Rectal smooth muscle tissue (tissue), 1 donor: Measurements from ENCODE around the gene SHISAL2A.
A peak's percentile ranks its signal among the peaks of the same experiment; 100 is the strongest.

Experiments used
- H3K27ac ChIP-seq: one replicate; pipeline ENCODE4 v1.7.0; 2013; ENCODE audit warnings: low read depth, low read length, inconsistent platforms
- H3K27me3 ChIP-seq: one replicate; pipeline ENCODE4 v1.7.0; 2013; ENCODE audit warnings: low read length; ENCODE audit not compliant: control insufficient read depth, insufficient read depth
- H3K36me3 ChIP-seq: one replicate; pipeline ENCODE4 v1.7.0; 2013; ENCODE audit warnings: low read length; ENCODE audit not compliant: control insufficient read depth, insufficient read depth
- H3K4me1 ChIP-seq: one replicate; pipeline ENCODE4 v1.7.0; 2013; ENCODE audit warnings: low read length; ENCODE audit not compliant: control insufficient read depth, insufficient read depth
- H3K4me3 ChIP-seq: one replicate; pipeline ENCODE4 v1.7.0; 2013; ENCODE audit warnings: low read length
- H3K9ac ChIP-seq: one replicate; pipeline ENCODE4 v1.7.0; 2013; ENCODE audit warnings: low read length

Gene SHISAL2A

DNA sequence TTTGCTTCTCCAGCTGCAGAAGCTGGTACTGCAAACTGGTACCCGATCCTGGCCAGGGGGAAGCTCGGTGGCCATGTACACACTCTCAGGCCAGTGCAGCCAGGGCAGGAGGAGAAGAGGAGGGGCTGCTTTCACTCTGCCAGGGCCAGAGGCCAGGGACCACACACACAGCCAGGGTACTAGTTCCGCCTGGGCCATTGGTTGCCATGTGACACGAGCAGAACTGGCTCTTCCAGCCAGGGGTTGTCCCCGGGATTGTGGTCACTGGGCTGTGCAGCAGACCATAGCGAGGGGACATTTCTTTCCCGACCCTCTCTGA lies 3.7 kb upstream of the SHISAL2A start:
- no peak overlapping the region for H3K4me3 ChIP-seq
- H3K27ac ChIP-seq: no peak overlapping the region
- peaks cover 8% of the 10 kb centered on the region for H3K27me3 ChIP-seq
- no peaks in the 10 kb centered on the region for H3K36me3 ChIP-seq
- H3K9ac ChIP-seq: no peak overlapping the region
- no peaks in the 10 kb centered on the region for H3K4me1 ChIP-seq

DNA sequence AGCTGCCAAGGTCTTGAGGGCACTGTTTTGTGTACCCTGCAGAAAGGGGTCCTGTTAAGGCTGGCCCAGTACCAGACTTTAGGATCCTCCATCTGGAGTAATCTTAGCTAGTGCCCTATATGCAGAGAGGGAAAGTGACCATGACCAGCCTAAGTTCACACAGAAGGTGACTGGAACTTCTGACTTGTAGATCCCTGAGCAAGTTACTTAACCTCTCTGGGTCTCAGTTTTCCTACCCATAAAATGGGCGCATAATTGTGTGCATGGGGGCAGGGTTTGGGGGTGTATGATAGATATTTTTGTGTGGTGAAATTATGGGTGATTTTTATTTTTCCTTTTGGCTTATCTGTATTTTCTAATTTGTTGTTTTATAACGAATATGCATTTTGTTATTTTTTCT lies 3.3 kb upstream of the SHISAL2A start:
- H3K4me3 ChIP-seq: no peak overlapping the region
- no peaks in the 10 kb centered on the region for H3K4me1 ChIP-seq
- no peak overlapping the region for H3K27ac ChIP-seq
- H3K36me3 ChIP-seq: no peaks in the 10 kb centered on the region
- H3K27me3 ChIP-seq: peaks cover 8% of the 10 kb centered on the region
- no peak overlapping the region for H3K9ac ChIP-seq

DNA sequence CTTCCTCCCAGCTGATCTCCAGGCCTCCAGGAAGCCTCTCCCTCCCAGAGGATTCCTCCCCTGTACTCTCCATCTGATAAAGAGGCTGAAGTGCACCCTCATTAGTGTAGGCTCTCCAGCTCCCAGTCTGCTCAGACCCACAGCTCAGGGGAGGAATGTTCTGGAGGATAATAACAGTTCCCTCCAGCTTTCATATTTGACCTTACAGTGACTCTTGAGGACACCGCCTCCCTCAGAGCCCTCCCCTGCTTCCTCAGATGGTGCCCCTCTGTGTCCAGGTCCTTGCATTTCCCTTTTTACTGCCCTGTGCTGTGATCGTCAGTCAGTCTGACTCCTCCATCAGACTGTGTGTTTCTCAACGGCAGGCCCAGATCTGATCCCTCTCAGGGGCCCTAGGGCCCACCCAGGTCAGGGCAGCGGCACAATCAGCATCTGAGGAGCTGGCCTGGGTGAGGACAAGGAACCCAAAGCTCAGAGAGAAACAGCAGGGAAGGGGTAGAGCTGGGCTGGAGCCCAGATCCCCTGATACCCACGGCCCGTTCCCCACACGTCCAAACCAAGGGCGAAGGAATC lies 1.1 kb upstream of the SHISAL2A start:
- no peak overlapping the region for H3K27ac ChIP-seq
- H3K36me3 ChIP-seq: no peaks in the 10 kb centered on the region
- no peak overlapping the region for H3K4me3 ChIP-seq
- peaks cover 8% of the 10 kb centered on the region for H3K27me3 ChIP-seq
- H3K4me1 ChIP-seq: no peaks in the 10 kb centered on the region
- H3K9ac ChIP-seq: no peak overlapping the region

DNA sequence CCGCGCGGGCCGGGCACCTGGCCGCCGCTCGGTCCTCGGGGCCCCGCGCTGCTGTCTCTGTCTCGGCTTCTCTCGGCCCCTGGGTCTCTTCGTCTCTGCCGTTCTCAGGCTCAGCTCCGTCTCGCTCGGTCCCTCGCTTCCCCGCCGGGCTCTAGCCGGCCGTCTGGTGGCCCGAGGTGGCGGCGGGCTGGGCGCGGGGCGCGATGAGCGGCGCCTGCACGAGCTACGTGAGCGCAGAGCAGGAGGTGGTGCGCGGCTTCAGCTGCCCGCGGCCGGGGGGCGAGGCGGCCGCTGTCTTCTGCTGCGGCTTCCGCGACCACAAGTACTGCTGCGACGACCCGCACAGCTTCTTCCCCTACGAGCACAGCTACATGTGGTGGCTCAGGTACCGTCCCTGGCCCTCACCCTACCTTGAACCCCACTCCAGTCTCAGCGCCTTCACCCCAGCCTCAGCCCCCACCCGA lies 355 bp downstream of the SHISAL2A start:
- H3K27me3 ChIP-seq: peaks cover 8% of the 10 kb centered on the region
- H3K9ac ChIP-seq: no peak overlapping the region
- peak overlapping the region; percentile 57 for H3K4me3 ChIP-seq

DNA sequence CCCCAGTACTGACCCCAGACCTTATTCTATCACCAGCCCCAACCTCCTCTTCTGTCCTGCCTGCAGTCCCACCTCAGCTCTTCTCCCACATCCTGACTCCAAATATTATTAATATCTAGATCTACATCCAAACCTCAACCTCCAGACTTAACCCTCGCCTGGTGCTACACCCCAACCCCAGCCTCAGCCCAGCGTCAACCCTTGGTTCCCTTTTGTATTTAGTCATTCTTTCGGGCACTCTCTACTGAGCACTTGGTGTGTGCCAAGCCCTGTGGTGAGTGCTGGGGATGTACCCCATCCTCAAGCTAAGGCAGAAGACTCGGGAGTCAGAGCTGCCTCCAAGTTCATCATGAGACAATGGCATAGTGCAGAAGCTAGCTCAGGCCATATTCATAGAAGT lies 1.1 kb downstream of the SHISAL2A start:
- peaks cover 8% of the 10 kb centered on the region for H3K27me3 ChIP-seq
- H3K9ac ChIP-seq: no peak overlapping the region
- H3K27ac ChIP-seq: no peak overlapping the region
- H3K4me1 ChIP-seq: no peaks in the 10 kb centered on the region
- H3K4me3 ChIP-seq: peak overlapping the region; percentile 57
- no peaks in the 10 kb centered on the region for H3K36me3 ChIP-seq

More for the DNA sequence above, 355 bp downstream of the SHISAL2A start:
- Histone ChIP-seq H3K4me1 (no peaks in the 10 kb centered on the region), H3K36me3 (no peaks in the 10 kb centered on the region), H3K27ac (no peak overlapping the region)

DNA sequence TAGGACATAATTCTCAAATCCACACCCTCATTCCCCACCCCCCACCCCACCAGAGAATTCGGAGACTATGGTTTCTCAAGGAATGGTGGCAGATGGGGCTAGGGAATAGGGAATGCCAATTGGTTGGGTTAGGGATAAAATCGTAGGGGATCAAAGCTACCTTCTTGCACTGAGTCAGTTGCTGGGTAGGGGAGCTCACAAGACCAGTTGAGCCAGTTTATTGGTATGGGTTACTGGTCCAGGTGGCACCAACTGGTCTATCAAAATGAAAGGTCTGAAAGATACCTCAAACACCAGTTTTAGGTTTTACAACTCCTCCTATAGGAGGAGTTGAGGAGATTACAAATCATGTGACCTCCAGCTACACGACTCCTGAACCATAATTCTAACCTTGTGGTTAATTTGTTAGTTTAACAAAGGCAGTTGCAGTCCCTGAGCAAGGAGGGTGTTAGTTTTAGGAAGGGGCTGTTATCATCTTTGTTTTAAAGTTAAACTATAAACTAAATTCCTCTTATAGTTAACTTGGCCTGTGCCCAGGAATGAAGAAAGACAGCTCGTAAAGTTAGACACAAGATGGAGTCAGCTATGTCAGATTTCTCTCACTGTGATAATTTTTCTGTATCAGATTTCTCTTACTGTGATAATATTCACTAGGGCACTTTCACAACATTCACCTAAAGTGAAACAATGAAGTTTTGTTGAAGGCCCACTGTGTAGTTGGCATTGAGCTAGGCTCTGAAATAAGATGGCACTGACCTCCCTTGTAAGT lies 2.5 kb downstream of the SHISAL2A start:
- no peak overlapping the region for H3K27ac ChIP-seq
- no peak overlapping the region for H3K4me3 ChIP-seq
- no peaks in the 10 kb centered on the region for H3K4me1 ChIP-seq
- no peak overlapping the region for H3K9ac ChIP-seq
- peaks cover 8% of the 10 kb centered on the region for H3K27me3 ChIP-seq
- H3K36me3 ChIP-seq: no peaks in the 10 kb centered on the region

DNA sequence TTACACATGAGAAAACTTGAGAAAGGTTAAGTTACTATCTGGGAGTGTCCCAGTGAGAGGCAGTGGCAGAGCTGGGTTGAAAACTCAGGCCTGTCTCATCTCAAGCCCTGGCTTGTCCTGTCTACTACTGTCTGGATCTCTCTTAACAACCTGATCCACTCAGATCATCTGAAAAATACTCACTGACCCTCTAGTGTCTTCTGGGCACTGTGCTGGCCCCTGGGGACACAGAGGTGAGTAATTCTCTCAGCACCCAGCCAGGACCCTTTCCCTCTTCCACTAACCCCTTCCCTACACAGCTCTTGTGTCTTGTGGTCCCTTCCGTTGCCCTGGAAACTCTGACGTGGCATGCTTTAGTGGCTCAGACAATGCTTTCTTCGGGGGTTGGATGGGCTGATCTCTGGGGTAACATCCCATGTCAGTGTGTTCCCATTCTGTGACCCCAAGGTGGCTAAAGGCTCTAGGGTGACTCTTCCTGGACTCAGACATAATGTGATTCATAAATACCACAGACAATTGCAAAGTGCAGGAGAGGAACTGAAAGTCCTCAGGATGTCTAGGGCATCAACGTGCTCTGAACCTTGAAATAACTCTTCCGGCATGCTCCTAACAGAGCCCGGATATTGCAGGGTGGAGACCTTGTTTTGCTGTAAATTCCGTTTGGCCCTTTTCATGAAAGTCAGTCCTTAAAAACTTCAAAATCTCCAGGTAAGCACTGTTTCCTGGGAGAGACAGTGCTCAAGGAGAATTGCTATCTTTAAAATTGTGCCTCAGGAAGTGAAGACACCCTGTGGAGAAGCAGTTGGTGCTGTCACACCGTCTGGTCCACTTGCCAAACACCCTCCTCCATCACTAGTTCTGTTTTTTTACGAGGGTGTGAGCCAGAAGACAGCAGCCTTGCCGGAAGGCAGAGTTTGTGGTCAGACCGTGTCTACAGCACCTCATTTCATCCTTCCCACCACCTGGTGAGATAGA lies 4.0 kb downstream of the SHISAL2A start:
- peaks cover 8% of the 10 kb centered on the region for H3K27me3 ChIP-seq
- H3K4me1 ChIP-seq: no peaks in the 10 kb centered on the region
- H3K4me3 ChIP-seq: no peak overlapping the region
- H3K27ac ChIP-seq: no peak overlapping the region
- H3K36me3 ChIP-seq: no peaks in the 10 kb centered on the region
- no peak overlapping the region for H3K9ac ChIP-seq

DNA sequence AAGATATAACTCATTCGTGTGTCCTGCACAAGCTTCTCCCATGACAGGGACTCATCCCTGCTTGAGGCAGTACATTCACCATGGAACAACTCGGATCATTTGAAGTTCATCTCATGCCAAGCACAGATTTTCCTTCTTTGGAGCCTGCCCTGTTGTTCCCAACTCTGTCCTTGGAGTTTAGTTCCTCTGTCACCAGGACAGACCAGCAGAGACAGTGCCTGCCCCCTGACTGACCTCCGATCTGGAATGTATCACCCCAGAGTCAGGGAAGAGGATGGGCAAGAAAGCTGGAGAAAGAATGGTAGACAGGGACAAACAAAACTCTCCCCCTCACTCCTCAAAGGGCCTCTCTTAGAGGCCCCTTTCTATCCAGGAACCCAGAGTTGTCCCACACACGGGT lies 5.0 kb downstream of the SHISAL2A start:
- H3K27me3 ChIP-seq: peaks cover 4% of the 10 kb centered on the region
- no peaks in the 10 kb centered on the region for H3K36me3 ChIP-seq
- no peak overlapping the region for H3K9ac ChIP-seq
- H3K4me1 ChIP-seq: no peaks in the 10 kb centered on the region
- no peak overlapping the region for H3K4me3 ChIP-seq
- H3K27ac ChIP-seq: no peak overlapping the region

DNA sequence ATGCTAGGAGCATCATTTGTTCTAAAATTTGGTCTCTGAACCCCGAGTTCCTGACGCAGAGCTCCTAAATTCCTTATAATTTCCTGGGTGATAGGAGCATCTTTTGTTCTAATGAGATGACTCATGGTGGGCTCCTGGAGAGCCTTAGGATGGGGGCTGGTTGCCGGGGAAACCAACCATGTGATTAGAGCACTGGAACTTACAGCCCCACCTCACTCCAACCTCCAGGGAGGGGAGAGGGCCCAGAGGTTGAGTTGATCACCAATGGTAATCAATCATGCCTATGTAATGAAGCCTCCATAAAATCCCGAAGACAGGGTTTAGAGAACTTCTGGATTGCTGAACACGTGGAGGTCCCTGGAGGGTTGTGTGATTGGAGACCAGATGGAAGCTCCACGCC lies 7.7 kb downstream of the SHISAL2A start:
- no peak overlapping the region for H3K9ac ChIP-seq
- H3K4me1 ChIP-seq: no peaks in the 10 kb centered on the region
- no peaks in the 10 kb centered on the region for H3K36me3 ChIP-seq
- H3K27me3 ChIP-seq: no peaks in the 10 kb centered on the region
- H3K4me3 ChIP-seq: no peak overlapping the region
- H3K27ac ChIP-seq: no peak overlapping the region

DNA sequence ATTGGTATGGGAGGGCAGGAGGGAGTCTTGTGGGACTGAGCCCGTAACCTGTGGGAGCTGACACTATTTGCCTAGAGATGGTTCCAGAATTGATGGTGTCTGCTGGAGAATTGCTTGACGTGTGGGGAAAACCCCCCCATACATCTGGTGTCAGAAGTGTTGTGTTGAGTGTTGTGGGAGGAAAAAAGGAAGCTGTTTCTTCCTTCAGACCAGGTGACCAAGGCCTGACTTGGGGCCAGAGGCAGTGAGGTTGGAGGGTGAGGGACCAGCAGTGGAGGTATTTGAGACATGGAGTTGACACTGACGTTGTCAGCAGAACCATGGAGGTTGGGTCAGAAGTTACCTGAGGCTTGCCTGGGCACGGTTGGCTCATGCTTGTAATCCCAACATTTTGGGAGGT lies 8.3 kb downstream of the SHISAL2A start:
- H3K4me3 ChIP-seq: no peak overlapping the region
- no peaks in the 10 kb centered on the region for H3K27me3 ChIP-seq
- no peak overlapping the region for H3K27ac ChIP-seq
- H3K36me3 ChIP-seq: no peaks in the 10 kb centered on the region
- H3K4me1 ChIP-seq: no peaks in the 10 kb centered on the region
- no peak overlapping the region for H3K9ac ChIP-seq

DNA sequence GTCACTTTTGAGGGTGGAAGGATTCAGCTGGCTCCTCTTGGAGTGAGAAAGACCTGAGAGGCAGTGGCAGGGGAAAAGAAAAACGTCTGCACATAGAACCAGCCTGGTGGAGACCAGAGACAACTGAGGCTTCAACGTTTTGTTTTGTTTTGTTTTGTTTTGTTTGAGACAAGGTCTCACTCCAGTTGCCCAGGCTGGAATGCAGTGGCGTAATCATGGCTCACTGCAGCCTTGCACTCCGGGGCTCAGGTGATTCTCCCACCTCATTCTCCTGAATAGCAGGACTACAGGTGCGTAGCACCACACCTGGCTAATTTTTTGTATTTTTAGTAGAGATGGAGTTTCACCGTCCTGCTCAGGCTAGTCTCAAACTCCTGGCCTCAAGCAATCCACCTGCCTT lies 12.3 kb downstream of the SHISAL2A start:
- H3K4me3 ChIP-seq: no peak overlapping the region
- no peaks in the 10 kb centered on the region for H3K4me1 ChIP-seq
- H3K9ac ChIP-seq: no peak overlapping the region
- no peaks in the 10 kb centered on the region for H3K27me3 ChIP-seq
- no peaks in the 10 kb centered on the region for H3K36me3 ChIP-seq
- no peak overlapping the region for H3K27ac ChIP-seq

DNA sequence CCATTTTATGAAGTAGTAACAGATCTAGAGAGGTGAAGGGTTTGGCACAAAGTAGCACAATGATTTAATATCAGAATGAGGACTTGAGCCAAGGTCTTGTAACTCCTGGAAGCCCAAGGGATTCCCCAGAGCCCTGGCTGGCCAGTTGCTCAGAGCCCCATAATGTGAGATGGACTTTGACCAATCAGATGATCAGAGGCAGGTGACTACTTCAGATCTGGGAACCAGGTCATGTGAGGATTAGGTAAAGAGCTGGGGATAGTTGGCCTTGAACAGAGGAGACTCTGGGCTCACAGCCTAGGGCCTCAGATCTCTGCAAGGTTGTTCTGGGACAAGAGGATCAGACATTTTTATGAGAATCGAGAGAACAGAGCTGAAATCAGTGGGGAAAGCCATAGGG lies 18.9 kb downstream of the SHISAL2A start:
- H3K4me3 ChIP-seq: no peak overlapping the region
- H3K9ac ChIP-seq: no peak overlapping the region
- H3K27me3 ChIP-seq: no peaks in the 10 kb centered on the region
- H3K4me1 ChIP-seq: no peaks in the 10 kb centered on the region
- no peak overlapping the region for H3K27ac ChIP-seq
- no peaks in the 10 kb centered on the region for H3K36me3 ChIP-seq
